ENCODE data around the gene MICALL1.
"Not testable (repeated sequence)": the region's sequence is repeated elsewhere in the genome, so short reads cannot be mapped to it uniquely, and the experiment has no call there.

MICALL1 gene

GRCh38 chr22:37961062-37961461 lies 55.0 kb downstream of the MICALL1 start:
- in situ Hi-C loops (cut with HindIII; ENCODE audit: low pct_unique_long_range_greater_than_20kb, low sequenced_read_pairs) = no loop called here
- DNase-seq (ENCODE audit: low read depth in 1 of 2, low spot score in 1 of 2) = no peak
- TF ChIP-seq JUND (IDR thresholded peaks at IDR 0.05; ENCODE audit: low read depth) = no peak

DNA sequence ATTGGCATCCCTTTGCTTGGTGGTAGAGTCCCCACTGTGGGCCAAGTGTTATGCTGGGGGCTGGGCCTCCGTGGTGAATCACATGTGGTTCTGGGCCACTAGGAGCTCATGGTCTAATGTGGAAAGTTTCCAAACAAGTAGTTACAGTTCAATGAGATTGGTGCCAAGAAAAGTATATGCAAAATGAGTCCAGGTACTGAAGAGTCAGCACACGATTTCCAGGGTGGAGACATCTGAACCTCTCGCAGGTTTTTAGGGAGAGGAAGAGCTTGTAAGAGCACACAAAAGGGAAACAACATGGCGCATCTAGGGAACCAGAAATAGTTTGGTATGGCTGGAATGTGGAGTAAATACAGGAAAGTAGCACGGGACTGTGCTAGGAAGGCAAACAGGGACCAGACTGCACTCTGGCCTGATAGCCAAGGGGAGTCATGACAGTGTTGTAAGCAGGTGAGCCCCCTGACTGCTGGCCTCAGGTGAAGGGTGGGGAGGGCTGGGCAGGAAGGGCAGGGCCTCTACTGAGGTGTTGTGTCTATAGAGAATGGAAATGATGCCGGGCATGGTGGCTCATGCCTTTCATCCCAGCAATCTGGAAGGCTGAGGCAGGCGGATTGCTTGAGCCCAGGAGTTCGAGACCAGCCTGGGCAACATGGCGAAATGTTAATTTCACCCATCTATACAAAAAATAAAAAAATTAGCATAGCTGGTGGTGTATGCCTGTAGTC lies 60.0 kb downstream of the MICALL1 start:
- peak in 1 of 2 experiments; percentile 36 for DNase-seq (ENCODE audit: low read depth in 1 of 2, low spot score in 1 of 2)
- TF ChIP-seq JUND (IDR thresholded peaks at IDR 0.05; ENCODE audit: low read depth) = no peak
- in situ Hi-C loops (cut with HindIII; ENCODE audit: low pct_unique_long_range_greater_than_20kb, low sequenced_read_pairs) = no loop called here

GRCh38 chr22:37967147-37967546 lies 61.0 kb downstream of the MICALL1 start:
- DNase-seq (ENCODE audit: low read depth in 1 of 2, low spot score in 1 of 2) = no peak
- no peak for TF ChIP-seq JUND (IDR thresholded peaks at IDR 0.05; ENCODE audit: low read depth)
- in situ Hi-C loops (cut with HindIII; ENCODE audit: low pct_unique_long_range_greater_than_20kb, low sequenced_read_pairs) = no loop called here

GRCh38 chr22:37967637-37968451 lies 61.7 kb downstream of the MICALL1 start:
- TF ChIP-seq JUND (IDR thresholded peaks at IDR 0.05; ENCODE audit: low read depth) = no peak
- DNase-seq (ENCODE audit: low read depth in 1 of 2, low spot score in 1 of 2) = no peak
- in situ Hi-C loops (cut with HindIII; ENCODE audit: low pct_unique_long_range_greater_than_20kb, low sequenced_read_pairs) = no loop called here

DNA sequence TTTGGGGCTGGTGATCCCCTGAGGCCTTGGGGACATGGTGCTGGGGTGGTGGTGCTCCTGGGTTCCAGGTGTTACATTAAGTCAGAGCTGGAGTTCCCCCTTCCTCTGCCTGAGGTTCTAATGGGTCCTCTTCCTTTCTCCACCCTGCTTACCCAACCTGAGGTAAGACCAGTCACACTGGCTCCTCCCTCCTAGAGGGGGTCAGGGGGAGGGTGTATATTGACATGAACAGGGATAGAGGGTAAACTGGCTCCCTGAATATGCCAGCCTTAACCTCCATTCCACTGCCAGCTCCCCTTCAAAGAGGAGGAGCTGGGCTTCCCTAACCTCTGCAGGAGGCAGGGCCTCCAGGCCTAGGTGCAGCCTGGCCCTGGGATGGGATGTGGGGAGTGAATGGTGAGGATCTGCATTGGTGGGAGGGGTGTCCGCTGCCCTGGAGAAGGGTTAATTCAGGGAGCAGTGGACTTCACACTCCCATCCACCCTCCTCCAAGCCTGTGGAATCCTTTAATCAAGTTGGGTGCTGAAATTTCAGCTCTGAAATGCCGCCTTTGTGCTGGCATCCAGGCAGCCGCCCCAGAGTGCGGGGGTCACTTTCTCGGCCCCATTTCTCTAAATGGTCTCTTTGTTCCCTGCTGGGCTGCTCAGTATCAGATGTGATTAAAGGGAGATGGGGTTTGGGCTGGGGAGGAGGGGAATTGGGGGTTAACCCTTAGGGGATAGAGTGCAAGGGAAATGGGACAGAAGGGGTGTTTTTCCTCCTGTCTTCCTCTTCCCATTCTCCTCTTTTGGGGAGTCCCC lies 62.6 kb downstream of the MICALL1 start:
- DNase-seq (ENCODE audit: low read depth in 1 of 2, low spot score in 1 of 2) = no peak
- no peak for TF ChIP-seq JUND (IDR thresholded peaks at IDR 0.05; ENCODE audit: low read depth)
- in situ Hi-C loops (cut with HindIII; ENCODE audit: low pct_unique_long_range_greater_than_20kb, low sequenced_read_pairs) = no loop called here

DNA sequence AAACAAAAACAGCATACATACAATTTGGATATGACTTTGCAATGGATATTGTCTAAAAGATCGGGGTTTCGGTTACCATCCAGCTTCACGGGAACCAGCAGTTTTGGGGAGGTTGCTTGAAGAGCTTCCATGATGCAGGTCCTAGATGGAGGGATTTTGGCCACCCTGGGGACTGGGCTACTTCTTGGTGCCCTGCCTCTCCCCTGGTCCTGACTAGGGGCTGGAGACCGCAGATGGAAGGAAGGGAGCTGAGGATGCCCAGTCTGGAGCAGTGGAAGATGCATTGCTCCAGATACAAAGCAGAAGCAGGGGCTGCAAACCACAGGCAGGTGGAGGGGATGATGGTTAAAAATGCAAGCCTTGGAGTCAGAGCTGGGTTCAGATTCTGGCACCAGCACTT lies 64.8 kb downstream of the MICALL1 start:
- in situ Hi-C loops (cut with HindIII; ENCODE audit: low pct_unique_long_range_greater_than_20kb, low sequenced_read_pairs) = no loop called here
- DNase-seq (ENCODE audit: low read depth in 1 of 2, low spot score in 1 of 2) = no peak
- no peak for TF ChIP-seq JUND (IDR thresholded peaks at IDR 0.05; ENCODE audit: low read depth)

GRCh38 chr22:37971475-37972434 lies 65.7 kb downstream of the MICALL1 start:
- in situ Hi-C loops (cut with HindIII; ENCODE audit: low pct_unique_long_range_greater_than_20kb, low sequenced_read_pairs) = no loop called here
- no peak for DNase-seq (ENCODE audit: low read depth in 1 of 2, low spot score in 1 of 2)
- no peak for TF ChIP-seq JUND (IDR thresholded peaks at IDR 0.05; ENCODE audit: low read depth)

DNA sequence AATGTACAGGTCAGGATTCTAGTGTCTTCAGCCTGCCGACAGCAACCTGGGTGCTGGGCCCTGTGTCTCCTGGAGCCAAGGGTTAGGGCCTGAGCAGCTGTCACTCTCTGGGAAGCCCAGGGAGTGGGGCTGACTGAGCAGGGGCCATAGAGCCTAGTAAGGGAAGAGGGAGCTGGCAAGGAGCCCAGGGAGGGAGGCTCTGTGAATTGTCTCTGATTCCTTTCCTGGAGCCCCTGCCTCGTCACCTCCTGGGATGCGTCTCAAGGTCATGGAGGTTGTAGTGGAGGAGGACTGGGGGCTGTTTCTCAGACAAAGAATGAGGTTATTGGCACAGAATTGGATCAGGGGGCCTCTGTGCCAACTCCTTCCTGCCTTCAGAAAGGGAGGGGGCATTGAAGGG lies 66.4 kb downstream of the MICALL1 start:
- DNase-seq (ENCODE audit: low read depth in 1 of 2, low spot score in 1 of 2) = no peak
- TF ChIP-seq JUND (IDR thresholded peaks at IDR 0.05; ENCODE audit: low read depth) = no peak
- in situ Hi-C loops (cut with HindIII; ENCODE audit: low pct_unique_long_range_greater_than_20kb, low sequenced_read_pairs) = no loop called here

DNA sequence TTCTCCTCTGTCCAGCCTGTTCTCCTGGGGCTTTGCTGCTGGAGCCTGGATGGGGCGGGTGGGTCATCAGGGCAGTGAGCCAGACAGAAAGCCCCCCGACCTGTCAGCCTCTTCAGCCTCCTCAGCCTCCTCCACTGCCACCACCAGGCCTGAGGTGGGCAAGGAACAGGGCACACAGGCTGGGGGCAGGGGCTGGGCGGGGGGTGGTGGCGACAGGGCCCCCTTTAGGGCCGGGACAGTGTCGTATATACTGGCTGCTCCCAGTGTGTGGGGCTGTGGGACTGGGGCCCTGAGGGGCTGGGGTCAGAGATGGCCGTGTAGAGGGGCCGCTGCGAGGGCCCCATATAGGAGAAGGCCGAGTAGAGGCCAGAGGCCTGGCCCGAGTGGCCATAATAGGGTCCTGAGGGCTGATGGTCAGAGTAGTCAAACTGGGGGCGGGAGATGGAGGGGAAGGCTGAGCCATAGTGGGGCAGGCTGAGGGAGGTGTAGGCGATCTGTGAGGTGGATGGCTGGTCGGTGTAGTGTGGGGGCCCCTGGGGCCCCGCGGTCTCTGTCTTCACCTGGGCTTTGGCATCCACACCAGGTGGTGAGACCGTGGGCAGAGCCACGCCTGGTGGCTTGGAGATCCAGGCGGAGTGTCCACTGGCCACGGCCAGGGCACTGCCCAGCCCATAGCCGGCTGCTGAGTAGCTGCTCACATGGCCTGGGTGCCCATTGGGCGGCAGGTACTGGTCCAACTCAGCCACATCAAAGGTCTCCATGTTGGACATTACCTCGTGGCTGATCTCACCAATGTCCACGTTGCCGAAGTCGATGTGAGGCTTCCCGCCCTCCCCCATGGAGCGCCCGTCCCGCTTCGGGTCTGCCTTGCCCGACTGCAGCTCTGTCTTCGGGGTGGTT lies 67.4 kb downstream of the MICALL1 start:
- DNase-seq (ENCODE audit: low read depth in 1 of 2, low spot score in 1 of 2) = no peak
- TF ChIP-seq JUND (IDR thresholded peaks at IDR 0.05; ENCODE audit: low read depth) = no peak
- in situ Hi-C loops (cut with HindIII; ENCODE audit: low pct_unique_long_range_greater_than_20kb, low sequenced_read_pairs) = no loop called here

GRCh38 chr22:37975153-37975552 lies 69.1 kb downstream of the MICALL1 start:
- in situ Hi-C loops (cut with HindIII; ENCODE audit: low pct_unique_long_range_greater_than_20kb, low sequenced_read_pairs) = no loop called here
- no peak for DNase-seq (ENCODE audit: low read depth in 1 of 2, low spot score in 1 of 2)
- TF ChIP-seq JUND (IDR thresholded peaks at IDR 0.05; ENCODE audit: low read depth) = no peak

DNA sequence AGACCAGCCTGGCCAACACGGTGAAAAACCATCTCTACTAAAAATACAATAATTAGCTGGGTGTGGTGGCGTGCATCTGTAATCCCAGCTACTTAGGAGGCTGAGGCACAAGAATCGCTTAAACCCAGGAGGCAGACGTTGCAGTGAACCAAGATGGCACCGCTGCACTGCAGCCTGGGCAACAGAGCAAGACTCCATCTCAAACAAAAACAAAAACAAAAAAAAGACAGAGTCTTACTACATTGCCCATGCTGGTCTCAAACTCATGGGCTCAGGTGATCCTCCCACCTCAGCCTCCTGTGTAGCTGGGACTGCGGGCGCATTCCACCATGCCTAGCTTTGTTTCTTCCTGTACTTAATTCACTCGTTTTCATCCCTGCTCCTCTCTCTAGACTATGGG lies 69.9 kb downstream of the MICALL1 start:
- DNase-seq (ENCODE audit: low read depth in 1 of 2, low spot score in 1 of 2); in situ Hi-C loops (cut with HindIII; ENCODE audit: low pct_unique_long_range_greater_than_20kb, low sequenced_read_pairs): not testable (repeated sequence)
